ENCODE measurements around the gene RNASE9. TPM values are rescaled to one million over a fixed set of nuclear protein-coding genes. Genes with fewer than 3 reads are reported as not detected.
A peak's percentile ranks its signal among the peaks of the same experiment; 100 is the strongest.

Gene RNASE9
- total and polyA plus RNA-seq, 2 experiments from 2014 or later = 0.24 TPM; not detected in 1

GRCh38 chr14:20548414-20549158, 12.3 kb downstream of the RNASE9 start (continued):
- TF ChIP-seq, protein P1, sequence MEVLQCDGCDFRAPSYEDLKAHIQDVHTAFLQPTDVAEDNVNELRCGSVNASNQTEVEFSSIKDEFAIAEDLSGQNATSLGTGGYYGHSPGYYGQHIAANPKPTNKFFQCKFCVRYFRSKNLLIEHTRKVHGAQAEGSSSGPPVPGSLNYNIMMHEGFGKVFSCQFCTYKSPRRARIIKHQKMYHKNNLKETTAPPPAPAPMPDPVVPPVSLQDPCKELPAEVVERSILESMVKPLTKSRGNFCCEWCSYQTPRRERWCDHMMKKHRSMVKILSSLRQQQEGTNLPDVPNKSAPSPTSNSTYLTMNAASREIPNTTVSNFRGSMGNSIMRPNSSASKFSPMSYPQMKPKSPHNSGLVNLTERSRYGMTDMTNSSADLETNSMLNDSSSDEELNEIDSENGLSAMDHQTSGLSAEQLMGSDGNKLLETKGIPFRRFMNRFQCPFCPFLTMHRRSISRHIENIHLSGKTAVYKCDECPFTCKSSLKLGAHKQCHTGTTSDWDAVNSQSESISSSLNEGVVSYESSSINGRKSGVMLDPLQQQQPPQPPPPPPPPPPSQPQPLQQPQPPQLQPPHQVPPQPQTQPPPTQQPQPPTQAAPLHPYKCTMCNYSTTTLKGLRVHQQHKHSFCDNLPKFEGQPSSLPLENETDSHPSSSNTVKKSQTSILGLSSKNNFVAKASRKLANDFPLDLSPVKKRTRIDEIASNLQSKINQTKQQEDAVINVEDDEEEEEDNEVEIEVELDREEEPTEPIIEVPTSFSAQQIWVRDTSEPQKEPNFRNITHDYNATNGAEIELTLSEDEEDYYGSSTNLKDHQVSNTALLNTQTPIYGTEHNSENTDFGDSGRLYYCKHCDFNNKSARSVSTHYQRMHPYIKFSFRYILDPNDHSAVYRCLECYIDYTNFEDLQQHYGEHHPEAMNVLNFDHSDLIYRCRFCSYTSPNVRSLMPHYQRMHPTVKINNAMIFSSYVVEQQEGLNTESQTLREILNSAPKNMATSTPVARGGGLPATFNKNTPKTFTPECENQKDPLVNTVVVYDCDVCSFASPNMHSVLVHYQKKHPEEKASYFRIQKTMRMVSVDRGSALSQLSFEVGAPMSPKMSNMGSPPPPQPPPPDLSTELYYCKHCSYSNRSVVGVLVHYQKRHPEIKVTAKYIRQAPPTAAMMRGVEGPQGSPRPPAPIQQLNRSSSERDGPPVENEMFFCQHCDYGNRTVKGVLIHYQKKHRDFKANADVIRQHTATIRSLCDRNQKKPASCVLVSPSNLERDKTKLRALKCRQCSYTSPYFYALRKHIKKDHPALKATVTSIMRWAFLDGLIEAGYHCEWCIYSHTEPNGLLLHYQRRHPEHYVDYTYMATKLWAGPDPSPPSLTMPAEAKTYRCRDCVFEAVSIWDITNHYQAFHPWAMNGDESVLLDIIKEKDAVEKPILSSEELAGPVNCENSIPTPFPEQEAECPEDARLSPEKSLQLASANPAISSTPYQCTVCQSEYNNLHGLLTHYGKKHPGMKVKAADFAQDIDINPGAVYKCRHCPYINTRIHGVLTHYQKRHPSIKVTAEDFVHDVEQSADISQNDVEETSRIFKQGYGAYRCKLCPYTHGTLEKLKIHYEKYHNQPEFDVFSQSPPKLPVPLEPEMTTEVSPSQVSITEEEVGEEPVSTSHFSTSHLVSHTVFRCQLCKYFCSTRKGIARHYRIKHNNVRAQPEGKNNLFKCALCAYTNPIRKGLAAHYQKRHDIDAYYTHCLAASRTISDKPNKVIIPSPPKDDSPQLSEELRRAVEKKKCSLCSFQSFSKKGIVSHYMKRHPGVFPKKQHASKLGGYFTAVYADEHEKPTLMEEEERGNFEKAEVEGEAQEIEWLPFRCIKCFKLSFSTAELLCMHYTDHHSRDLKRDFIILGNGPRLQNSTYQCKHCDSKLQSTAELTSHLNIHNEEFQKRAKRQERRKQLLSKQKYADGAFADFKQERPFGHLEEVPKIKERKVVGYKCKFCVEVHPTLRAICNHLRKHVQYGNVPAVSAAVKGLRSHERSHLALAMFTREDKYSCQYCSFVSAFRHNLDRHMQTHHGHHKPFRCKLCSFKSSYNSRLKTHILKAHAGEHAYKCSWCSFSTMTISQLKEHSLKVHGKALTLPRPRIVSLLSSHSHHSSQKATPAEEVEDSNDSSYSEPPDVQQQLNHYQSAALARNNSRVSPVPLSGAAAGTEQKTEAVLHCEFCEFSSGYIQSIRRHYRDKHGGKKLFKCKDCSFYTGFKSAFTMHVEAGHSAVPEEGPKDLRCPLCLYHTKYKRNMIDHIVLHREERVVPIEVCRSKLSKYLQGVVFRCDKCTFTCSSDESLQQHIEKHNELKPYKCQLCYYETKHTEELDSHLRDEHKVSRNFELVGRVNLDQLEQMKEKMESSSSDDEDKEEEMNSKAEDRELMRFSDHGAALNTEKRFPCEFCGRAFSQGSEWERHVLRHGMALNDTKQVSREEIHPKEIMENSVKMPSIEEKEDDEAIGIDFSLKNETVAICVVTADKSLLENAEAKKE (CRISPR knock-in tag; IDR thresholded peaks at IDR 0.05) = no peak
- no peak for TF ChIP-seq NANOG (IDR thresholded peaks at IDR 0.05; ENCODE audit: borderline replicate concordance)
- no peak for TF ChIP-seq CREB1 (CRISPR knock-in tag; IDR thresholded peaks at IDR 0.05; ENCODE audit: low read depth)

GRCh38 chr14:20546877-20547276, 14.0 kb downstream of the RNASE9 start:
- ATAC-seq = no peak
- Histone ChIP-seq H3K4me3 (no peak overlapping the region), H3K27ac (ENCODE audit: low read depth) (no peak overlapping the region), H4K20me1 (replicated peaks; ENCODE audit: insufficient read depth) (no peaks in the 10 kb centered on the region), H3K79me2 (replicated peaks; ENCODE audit: insufficient read depth) (no peaks in the 10 kb centered on the region), H3K36me3 (ENCODE audit: insufficient read depth) (no peaks in the 10 kb centered on the region), H3K27me3 (ENCODE audit: insufficient read depth) (no peaks in the 10 kb centered on the region), H2AFZ (peak overlapping the region; percentile 92), H3K4me1 (ENCODE audit: insufficient read depth) (0 out of 2 replicates have a peak, but pooled peaks cover 1% of the 10 kb centered on the region), H3K9me2 (ENCODE audit: insufficient read depth) (peaks cover 16% of the 10 kb centered on the region), H3K4me2 (no peak overlapping the region), H3F3A (replicated peaks; ENCODE audit: low read depth) (no peaks in the 10 kb centered on the region)
- no peak overlapping the region for H3K4me3 Mint-ChIP-seq
- H3K9me3 Mint-ChIP-seq = no peaks in the 10 kb centered on the region
- no peak overlapping the region for H3K27ac Mint-ChIP-seq
- no peaks in the 10 kb centered on the region for H3K36me3 Mint-ChIP-seq (ENCODE audit: low read depth)
- H3K27me3 Mint-ChIP-seq (ENCODE audit: insufficient read depth, low read depth, poor library complexity) = peaks cover 2% of the 10 kb centered on the region
- H3K4me1 Mint-ChIP-seq = peaks cover 2% of the 10 kb centered on the region; the same call in 1 of the 3 replicates
- DNase-seq (ENCODE audit: low spot score) = no peak
- TF ChIP-seq EZH2 (IDR thresholded peaks at IDR 0.05; ENCODE audit: low read depth, unreplicated experiment) = no peak
- no peak for TF ChIP-seq JUNB (IDR thresholded peaks at IDR 0.05; ENCODE audit: unreplicated experiment)
- TF ChIP-seq EZH2phosphoT487 (IDR thresholded peaks at IDR 0.05; ENCODE audit: unreplicated experiment) = no peak
- TF ChIP-seq, protein P1 (CRISPR knock-in tag; IDR thresholded peaks at IDR 0.05) = no peak
- no peak for TF ChIP-seq CTCF (conservative IDR thresholded peaks at IDR 0.05; ENCODE audit: low read depth in 2 of 2)

Data from GM23338 (cell line).